GM19324 (cell line): ENCODE measurements around the gene PLAAT1.
A peak's percentile ranks its signal among the peaks of the same experiment; 100 is the strongest.

Source experiments
- ATAC-seq: cut with Tn5 transposase; IDR thresholded peaks from one replicate; pipeline ENCODE4 v1.9.1; 2021; ENCODE audit warnings: mild to moderate bottlenecking, moderate library complexity; ENCODE audit not compliant: unreplicated experiment, low FRiP score

The PLAAT1 gene

GRCh38 chr3:193240850-193241706 lies at the start of gene PLAAT1:
Gene PLAAT1 (plus strand): TSS chr3:193241222. CDS start chr3:193255651, 14,429 bp downstream.
- ATAC-seq = peak; percentile 72

- ATAC-seq = no peak
Observed at GRCh38 chr3:193194371-193194770, 46.7 kb upstream of the PLAAT1 start.

- ATAC-seq = no peak
Observed at GRCh38 chr3:193196746-193197145, 44.3 kb upstream of the PLAAT1 start.

GRCh38 chr3:193207290-193208273 lies 33.4 kb upstream of the PLAAT1 start:
- no peak for ATAC-seq

GRCh38 chr3:193210618-193211017 lies 30.4 kb upstream of the PLAAT1 start:
- no peak for ATAC-seq

GRCh38 chr3:193211173-193211572 lies 29.8 kb upstream of the PLAAT1 start:
- ATAC-seq = no peak

GRCh38 chr3:193211984-193212383 lies 29.0 kb upstream of the PLAAT1 start:
- no peak for ATAC-seq

GRCh38 chr3:193212844-193213243 lies 28.2 kb upstream of the PLAAT1 start:
- no peak for ATAC-seq

GRCh38 chr3:193214445-193214844 lies 26.6 kb upstream of the PLAAT1 start:
- ATAC-seq = no peak

- ATAC-seq = no peak
Observed at GRCh38 chr3:193225302-193226125, 15.5 kb upstream of the PLAAT1 start.

- no peak for ATAC-seq
Observed at GRCh38 chr3:193228206-193228605, 12.8 kb upstream of the PLAAT1 start.

- ATAC-seq = no peak
Observed at GRCh38 chr3:193229851-193230420, 11.1 kb upstream of the PLAAT1 start.

GRCh38 chr3:193230610-193231009 lies 10.4 kb upstream of the PLAAT1 start:
- ATAC-seq = no peak

- no peak for ATAC-seq
Observed at GRCh38 chr3:193231201-193231600, 9.8 kb upstream of the PLAAT1 start.

GRCh38 chr3:193236599-193236998 lies 4.4 kb upstream of the PLAAT1 start:
- ATAC-seq = no peak

- ATAC-seq = no peak
Observed at GRCh38 chr3:193237030-193237429, 4.0 kb upstream of the PLAAT1 start.

GRCh38 chr3:193240436-193240849 lies 579 bp upstream of the PLAAT1 start:
- ATAC-seq = no peak

- ATAC-seq = no peak
Observed at GRCh38 chr3:193241716-193242115, 694 bp downstream of the PLAAT1 start.

GRCh38 chr3:193243571-193243970 lies 2.5 kb downstream of the PLAAT1 start:
- ATAC-seq = no peak
